ENCODE results near the gene ZNF335. TPM values are rescaled to one million over a fixed set of nuclear protein-coding genes. Genes with fewer than 3 reads are reported as not detected.
A peak's percentile ranks its signal among the peaks of the same experiment; 100 is the strongest.

ZNF335 gene
- total RNA-seq, 2 experiments from 2014 or later, result 28.0 to 29.0 TPM

DNA sequence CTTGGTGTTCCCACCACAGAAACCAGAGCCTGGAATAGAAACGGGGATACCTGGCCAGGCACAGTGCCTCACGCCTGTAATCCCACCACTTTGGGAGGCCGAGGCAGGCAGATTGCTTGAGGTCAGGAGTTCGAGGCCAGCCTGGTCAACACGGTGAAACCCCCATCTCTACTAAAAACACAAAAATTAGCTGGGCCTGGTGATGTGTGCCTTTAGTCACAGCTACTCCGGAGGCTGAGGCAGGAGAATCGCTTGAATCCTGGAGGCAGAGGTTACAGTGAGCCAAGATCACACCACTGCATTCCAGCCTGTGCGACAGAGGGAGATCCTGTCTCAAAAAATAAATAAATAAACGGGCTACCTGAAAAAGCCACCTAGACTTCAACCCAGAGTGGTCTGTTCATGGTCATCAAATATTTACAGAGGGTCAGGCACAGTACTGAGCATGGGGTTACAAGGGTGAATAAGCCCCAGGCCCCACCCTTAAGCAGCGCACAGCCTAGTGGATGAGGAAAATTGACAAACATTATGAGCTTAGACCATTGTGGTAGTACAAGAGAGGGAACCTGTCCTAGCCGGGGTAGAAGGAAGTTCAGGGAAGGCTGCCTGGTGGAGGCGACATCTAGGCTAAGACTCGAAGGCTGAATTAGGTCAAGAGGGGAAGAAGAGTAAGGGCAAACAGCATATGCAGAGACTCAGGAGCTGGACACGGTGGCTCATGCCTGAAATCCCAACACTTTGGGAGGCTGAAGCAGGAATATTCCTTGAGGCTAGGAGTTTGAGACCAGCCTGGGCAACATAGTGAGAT lies 44.7 kb downstream of the ZNF335 start:
- Mint-ChIP-seq H3K4me1 (no peaks in the 10 kb centered on the region), H3K27ac (no peak overlapping the region), H3K4me3 (no peak overlapping the region), H3K36me3 (no peaks in the 10 kb centered on the region), H3K27me3 (no peaks in the 10 kb centered on the region), H3K9me3 (no peaks in the 10 kb centered on the region)
- DNase-seq, result no peak

DNA sequence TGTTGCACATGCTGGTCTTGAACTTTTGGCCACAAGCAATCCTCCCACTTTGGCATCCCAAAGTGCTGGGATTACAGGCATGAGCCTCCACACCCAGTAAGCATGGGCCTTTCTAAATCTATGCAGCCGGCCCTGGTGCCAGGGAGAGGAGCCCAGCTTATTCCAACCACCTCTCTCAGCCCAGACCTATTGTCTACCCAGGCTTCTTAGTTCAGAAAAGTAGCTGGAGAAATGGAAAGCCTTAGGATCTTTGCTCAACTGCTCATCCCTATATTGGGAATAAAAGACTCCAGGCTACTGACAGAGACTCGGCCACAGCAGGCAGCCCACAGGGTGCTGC lies 45.3 kb downstream of the ZNF335 start:
- Mint-ChIP-seq H3K9me3 (no peaks in the 10 kb centered on the region), H3K4me3 (no peak overlapping the region), H3K36me3 (no peaks in the 10 kb centered on the region), H3K27me3 (no peaks in the 10 kb centered on the region), H3K4me1 (no peaks in the 10 kb centered on the region), H3K27ac (no peak overlapping the region)
- DNase-seq, result no peak

DNA sequence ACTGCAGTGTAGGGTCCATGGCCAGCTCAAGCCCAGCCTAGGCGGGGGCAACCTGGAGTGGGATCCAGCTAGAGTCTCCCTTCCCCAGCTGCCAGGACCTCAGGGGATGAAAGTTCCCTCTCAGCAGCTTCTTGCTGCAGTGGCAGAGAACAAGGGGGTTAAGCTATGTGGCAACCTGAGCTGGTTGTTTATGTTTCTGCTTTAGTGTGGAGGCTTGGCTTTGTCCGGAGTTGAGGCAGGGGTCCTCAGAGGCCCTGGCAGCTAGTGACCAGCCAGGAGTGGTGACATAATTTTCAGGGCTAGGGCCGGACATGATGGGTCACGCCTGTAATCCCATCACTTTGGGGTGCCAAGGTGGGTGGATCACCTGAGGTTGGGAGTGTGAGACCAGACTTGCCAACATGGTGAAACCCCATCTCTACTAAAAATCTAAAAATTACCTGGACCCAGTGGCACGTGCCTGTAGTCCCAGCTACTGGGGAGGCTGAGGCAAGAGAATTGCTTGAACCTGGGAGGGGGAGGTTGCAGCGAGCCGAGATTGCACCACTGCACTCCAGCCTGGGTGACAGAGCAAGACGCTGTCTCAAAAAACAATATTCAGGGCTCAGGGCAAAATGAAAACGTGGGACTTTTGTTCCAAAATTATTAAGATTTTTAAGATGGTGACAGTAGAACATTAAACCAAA lies 46.0 kb downstream of the ZNF335 start:
- Mint-ChIP-seq H3K27ac (no peak overlapping the region), H3K4me3 (no peak overlapping the region), H3K4me1 (no peaks in the 10 kb centered on the region), H3K9me3 (no peaks in the 10 kb centered on the region), H3K36me3 (no peaks in the 10 kb centered on the region), H3K27me3 (no peaks in the 10 kb centered on the region)
- DNase-seq, result no peak

DNA sequence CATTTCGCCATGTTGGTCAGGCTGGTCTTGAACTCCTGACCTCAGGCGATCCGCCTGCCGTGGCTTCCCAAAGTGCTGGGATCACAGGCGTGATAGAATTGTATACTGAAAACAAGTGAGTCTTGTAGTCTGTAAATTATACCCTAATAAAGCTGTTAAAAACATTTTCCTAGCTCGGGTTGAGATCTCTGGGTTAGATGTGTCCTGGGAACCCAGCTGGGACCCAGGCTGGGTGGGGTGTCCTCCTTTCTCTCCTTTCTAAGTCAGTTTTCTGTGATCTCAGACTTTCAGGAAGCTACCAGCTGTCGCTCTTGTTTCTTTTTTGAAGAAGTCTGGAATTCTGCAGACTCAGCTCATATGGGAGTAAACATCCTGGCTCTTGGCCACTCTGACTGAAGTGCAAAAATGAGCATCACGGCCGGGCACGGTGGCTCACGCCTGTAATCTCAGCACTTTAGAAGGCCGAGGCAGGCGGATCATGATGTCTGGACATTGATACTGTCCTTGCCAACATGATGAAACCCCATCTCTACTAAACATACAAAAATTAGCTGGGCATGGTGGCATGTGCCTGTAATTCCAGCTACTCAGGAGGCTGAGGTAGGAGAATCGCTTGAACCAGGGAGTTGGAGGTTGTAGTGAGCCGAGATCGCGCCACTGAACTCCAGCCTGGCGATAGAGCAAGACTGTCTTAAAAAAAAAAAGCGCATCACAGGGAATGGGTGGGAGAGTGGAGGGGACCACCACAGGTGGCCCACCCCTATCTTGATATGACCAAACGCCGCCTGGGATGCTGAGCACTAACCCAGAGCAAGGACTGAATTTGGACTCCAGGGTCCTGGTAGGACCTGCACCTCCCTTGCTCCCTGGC lies 47.4 kb downstream of the ZNF335 start:
- H3K36me3 Mint-ChIP-seq, result no peaks in the 10 kb centered on the region
- DNase-seq, result no peak
- no peak overlapping the region for H3K27ac Mint-ChIP-seq
- H3K27me3 Mint-ChIP-seq, result peaks cover 4% of the 10 kb centered on the region
- H3K9me3 Mint-ChIP-seq, result no peaks in the 10 kb centered on the region
- no peak overlapping the region for H3K4me3 Mint-ChIP-seq
- no peaks in the 10 kb centered on the region for H3K4me1 Mint-ChIP-seq

DNA sequence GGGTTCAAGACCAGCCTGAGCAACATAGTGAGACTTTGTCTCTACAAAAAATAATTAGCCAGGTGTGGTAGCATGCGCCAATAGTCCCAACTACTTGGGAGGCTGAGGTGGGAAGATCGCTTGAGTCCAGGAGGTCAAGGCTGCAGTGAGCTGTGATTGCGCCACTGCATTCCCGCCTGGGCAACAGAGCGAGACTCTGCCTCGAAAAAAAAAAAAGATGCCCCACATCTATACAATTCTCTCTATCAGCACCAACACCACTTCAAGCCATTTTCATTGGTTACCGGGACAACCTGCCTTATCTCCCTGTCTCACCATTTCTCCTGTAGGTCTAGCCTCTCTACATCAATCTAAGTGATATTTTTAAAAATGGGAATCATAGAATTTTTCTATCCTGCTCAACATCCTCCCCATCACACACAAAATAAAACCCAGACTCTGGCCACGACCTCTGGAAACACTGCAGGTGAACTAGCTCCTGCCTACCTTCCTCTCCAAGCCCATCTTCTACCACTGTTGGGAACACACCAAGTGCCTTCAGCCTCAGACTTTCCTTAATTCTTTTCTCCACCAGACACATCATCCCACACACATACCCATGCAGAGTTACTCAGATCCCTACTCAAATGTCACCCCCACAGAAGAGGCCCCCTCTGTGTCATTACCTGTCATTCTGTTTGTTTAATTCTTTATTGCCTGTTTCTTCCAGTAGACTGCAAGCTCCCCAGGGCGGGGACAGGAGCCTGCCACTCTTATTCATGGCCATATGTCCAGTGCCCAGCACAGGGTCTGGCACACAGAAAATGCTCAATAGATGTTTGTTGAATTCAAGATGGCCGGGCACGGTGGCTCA lies 50.4 kb downstream of the ZNF335 start:
- H3K36me3 Mint-ChIP-seq, result no peaks in the 10 kb centered on the region
- DNase-seq, result no peak
- peaks cover 4% of the 10 kb centered on the region for H3K27me3 Mint-ChIP-seq
- H3K4me1 Mint-ChIP-seq, result no peaks in the 10 kb centered on the region
- no peak overlapping the region for H3K27ac Mint-ChIP-seq
- no peak overlapping the region for H3K4me3 Mint-ChIP-seq
- H3K9me3 Mint-ChIP-seq, result no peaks in the 10 kb centered on the region

DNA sequence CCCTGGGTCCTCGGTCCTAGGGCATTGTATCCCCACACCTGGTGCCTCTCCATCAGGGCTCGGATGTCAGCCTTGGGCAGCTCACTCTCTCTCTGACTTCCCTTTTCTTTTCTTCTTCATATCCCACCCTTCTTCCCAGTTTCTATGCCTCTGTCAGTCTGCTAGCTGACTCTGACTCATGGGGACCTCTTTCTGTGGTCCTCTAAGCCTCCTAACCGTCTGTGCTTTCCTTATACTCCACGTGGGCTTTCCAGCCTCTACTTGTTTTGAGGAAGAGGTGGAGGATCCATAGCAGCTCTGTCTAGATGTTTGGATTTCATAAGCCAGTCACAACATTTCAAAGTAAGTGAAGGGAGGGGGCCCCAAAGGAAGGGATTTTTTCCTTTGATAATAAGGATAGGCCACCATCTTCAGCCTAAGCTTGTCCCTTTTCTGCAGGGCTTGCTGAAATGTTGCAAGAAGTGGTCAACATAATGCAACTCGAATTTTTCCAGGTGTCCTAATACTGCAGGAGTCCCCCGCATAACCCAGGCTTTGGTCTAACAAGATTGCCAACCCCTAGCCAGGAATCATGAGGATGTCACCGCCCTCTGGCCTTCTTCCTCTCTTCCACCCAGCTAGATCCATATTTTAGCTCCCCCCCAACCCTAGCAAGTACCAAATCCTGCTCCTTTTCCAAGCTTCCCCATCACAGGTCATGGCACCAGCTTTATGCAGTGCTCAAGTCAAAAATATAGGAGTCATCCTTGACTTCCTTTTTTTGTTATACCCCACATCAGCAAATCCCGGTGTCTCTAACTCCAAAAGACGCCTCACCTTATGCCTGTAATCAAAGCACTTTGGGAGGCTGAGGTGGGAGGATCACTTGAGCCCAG lies 51.3 kb downstream of the ZNF335 start:
- no peaks in the 10 kb centered on the region for H3K4me1 Mint-ChIP-seq
- no peaks in the 10 kb centered on the region for H3K9me3 Mint-ChIP-seq
- H3K27ac Mint-ChIP-seq, result no peak overlapping the region
- no peaks in the 10 kb centered on the region for H3K36me3 Mint-ChIP-seq
- H3K27me3 Mint-ChIP-seq, result peaks cover 8% of the 10 kb centered on the region
- DNase-seq, result no peak
- H3K4me3 Mint-ChIP-seq, result no peak overlapping the region

DNA sequence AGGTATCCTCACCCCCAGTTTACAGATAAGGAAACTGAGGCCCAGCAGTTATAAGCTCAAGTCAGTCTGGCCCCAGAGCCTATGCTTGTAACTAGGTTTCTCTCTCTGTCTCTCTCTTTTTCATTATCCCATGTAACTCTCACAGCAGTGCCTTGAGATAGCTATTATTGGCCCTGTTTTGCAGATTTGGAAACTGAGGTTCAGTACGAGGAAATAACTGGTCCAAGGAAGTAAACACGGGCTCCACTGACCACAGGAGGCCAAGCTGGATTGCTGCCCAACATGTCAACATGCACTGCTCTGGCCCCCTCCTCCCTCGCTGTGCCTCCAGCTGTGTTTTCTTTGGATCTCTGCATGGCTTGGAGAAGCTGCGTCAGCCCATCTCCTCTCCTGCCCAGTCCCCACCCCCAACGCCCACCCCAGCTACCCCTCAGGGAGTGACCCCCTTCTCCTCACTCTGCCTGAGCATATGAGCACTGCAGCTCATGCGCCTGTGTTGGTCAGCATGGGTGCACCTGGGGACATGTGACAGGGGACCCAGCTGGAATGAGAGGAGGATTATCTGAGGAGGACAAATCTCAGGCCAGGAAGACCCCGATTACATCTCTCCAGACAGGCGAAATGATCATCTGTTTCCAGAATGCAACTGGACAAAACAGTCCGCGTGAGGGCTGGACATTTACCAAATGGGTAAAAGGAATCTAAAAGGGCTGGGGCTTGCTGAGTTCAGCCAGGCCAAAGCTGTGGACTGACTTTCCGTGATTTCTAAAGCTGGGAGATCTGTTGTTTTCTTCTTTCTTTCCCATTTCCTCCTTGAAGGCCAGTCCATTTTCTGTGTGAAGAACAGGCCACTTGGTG lies 52.2 kb downstream of the ZNF335 start:
- H3K36me3 Mint-ChIP-seq, result no peaks in the 10 kb centered on the region
- no peaks in the 10 kb centered on the region for H3K4me1 Mint-ChIP-seq
- peaks cover 8% of the 10 kb centered on the region for H3K27me3 Mint-ChIP-seq
- H3K9me3 Mint-ChIP-seq, result no peaks in the 10 kb centered on the region
- no peak overlapping the region for H3K27ac Mint-ChIP-seq
- DNase-seq, result no peak
- no peak overlapping the region for H3K4me3 Mint-ChIP-seq

DNA sequence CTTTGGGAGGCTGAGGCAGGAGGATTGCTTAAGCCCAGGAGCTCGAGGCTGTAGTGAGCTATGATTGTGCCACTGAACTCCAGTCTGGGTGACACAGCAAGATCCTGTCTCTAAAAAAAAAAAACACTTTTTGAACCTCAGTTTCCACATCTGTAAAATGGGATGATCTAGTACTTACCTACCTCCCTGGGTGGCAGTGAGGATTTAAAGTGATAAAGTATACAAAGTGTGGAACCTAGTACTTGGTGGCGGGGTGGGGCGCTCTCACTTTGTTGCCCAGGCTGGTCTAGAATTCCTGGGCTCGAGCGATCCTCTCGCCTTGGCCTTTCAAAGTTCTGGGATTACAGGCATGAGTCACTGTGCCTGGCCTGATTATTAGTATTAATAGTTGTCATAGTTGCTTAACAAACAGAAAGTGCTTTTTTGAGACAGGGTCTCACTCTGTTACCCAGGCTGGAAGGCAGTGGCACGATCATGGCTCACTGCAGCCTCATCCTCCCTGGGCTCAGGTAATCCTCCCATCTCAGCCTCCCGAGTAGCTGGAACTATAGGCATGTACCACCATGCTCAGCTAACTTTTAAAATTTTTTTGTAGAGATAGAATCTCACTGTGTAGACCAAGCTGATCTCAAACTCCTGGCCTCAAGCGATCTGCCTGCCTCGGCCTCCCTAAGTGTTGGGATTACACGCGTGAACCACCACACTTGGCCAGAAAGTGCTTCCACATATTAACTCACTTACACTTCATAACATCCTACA lies 53.0 kb downstream of the ZNF335 start:
- no peaks in the 10 kb centered on the region for H3K4me1 Mint-ChIP-seq
- no peaks in the 10 kb centered on the region for H3K36me3 Mint-ChIP-seq
- H3K9me3 Mint-ChIP-seq, result no peaks in the 10 kb centered on the region
- no peak overlapping the region for H3K4me3 Mint-ChIP-seq
- peaks cover 14% of the 10 kb centered on the region for H3K27me3 Mint-ChIP-seq
- DNase-seq, result no peak
- H3K27ac Mint-ChIP-seq, result no peak overlapping the region

DNA sequence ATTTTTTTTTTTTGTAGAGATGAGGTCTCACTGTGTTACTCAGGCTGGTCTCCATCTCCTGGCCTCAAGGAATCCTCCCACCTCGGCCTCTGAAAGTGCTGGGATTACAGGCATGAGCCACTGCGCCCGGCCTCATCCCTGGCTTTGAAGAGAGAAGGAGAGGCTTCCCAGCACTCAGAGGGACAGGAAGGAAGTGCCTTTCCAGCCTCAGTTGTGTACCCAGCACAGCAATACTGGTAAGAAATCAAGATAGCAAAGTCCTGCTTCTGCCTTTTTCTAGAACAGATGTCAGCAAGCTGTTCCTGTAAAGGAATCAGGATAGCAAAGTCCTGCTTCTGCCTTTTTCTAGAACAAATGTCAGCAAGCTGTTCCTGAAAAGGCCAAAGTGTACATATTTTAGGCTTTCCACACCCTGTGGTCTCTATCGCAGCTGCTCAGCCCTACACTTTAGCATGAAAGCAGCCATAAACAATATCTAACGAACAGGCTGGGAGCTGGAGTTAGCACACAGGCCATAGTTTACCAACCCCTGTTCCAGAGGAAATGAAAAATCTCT lies 53.7 kb downstream of the ZNF335 start:
- no peak for DNase-seq
- Mint-ChIP-seq H3K4me3 (no peak overlapping the region), H3K36me3 (no peaks in the 10 kb centered on the region), H3K27me3 (peaks cover 14% of the 10 kb centered on the region), H3K9me3 (no peaks in the 10 kb centered on the region), H3K4me1 (no peaks in the 10 kb centered on the region), H3K27ac (no peak overlapping the region)

DNA sequence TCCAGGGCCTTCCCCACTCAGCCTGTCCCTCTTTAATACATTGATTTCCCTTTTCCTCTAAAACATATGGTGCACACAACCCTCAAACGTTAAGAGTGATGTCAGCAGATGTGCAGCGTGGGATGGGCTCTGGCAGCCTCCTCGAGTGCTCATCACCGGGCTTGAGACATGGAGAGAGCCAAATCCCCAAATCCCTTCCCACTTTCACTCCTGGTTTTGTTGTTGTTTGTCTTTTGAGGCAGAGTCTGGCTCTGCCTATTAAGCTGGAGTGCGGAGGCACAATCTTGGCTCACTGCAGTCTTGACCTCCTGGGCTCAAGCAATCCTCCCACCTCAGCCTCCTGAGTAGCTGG lies 54.2 kb downstream of the ZNF335 start:
- no peak overlapping the region for H3K27ac Mint-ChIP-seq
- peaks cover 1% of the 10 kb centered on the region for H3K4me1 Mint-ChIP-seq
- H3K27me3 Mint-ChIP-seq, result peaks cover 18% of the 10 kb centered on the region
- no peaks in the 10 kb centered on the region for H3K36me3 Mint-ChIP-seq
- no peaks in the 10 kb centered on the region for H3K9me3 Mint-ChIP-seq
- no peak overlapping the region for H3K4me3 Mint-ChIP-seq
- DNase-seq, result no peak

DNA sequence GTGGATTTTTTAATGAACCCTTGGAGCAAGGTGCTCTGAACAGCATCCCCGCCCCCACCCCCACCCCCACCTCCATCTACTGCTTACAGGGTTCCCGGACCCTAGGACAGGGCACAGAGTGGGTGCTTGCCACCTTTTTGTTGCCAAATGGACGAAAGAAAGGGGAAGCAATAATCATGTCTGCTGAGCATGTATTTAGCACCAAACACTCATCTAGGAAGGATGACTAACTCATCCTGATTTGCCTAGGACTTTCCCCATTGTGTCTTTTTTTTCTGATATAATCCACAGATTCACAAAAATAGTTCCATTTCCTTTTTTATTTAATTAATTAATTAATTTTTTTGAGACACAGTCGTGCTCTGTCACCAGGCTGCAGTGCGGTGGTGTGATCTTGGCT lies 58.9 kb downstream of the ZNF335 start:
- Mint-ChIP-seq H3K36me3 (no peaks in the 10 kb centered on the region), H3K4me3 (peak overlapping the region; percentile 29), H3K27ac (no peak overlapping the region), H3K27me3 (peaks cover 20% of the 10 kb centered on the region), H3K9me3 (no peaks in the 10 kb centered on the region), H3K4me1 (peaks cover 14% of the 10 kb centered on the region)
- no peak for DNase-seq

DNA sequence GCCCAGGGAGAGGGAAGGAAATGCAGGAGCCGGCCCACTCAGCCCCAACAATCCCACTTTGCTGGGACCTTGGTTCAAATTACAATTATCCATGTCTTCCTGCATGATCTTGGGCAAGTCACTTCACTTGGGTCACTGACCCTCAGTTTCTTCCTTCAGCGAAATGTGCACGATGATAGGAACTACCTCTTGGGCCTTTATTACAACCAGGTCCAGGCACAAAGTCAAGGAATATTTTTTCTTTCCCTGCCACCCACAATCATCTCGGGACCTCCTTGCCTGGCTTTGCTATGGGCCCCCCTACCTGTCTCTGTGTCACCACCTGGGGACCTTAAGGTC lies 59.7 kb downstream of the ZNF335 start:
- no peak overlapping the region for H3K27ac Mint-ChIP-seq
- no peaks in the 10 kb centered on the region for H3K36me3 Mint-ChIP-seq
- H3K4me3 Mint-ChIP-seq, result peak overlapping the region; percentile 14
- no peak for DNase-seq
- no peaks in the 10 kb centered on the region for H3K9me3 Mint-ChIP-seq
- H3K27me3 Mint-ChIP-seq, result peaks cover 20% of the 10 kb centered on the region
- peaks cover 14% of the 10 kb centered on the region for H3K4me1 Mint-ChIP-seq
